Suprapubic skin (tissue), 3 donors: Measurements from ENCODE around the gene ATG2B.

Experiments used
- CTCF ChIP-seq, 2 donors: fragments of 200-600 bp in 1 of 2; fragments of 450-650 bp in 1 of 2; sonication (generic) in 1 of 2; IDR thresholded peaks; one replicate each; pipeline ENCODE4 v1.5.1; 2016 to 2019; ENCODE audit warnings: antibody characterized with exemption in 2 of 2, mild to moderate bottlenecking in 1 of 2, moderate library complexity in 1 of 2
- POLR2A ChIP-seq, 2 donors: fragments of 450-650 bp; IDR thresholded peaks; one replicate each; pipeline ENCODE4 v1.6.1; 2017; ENCODE audit warnings: antibody characterized with exemption in 2 of 2, mild to moderate bottlenecking in 2 of 2, moderate library complexity in 2 of 2

- TF ChIP-seq CTCF (IDR thresholded peaks at IDR 0.05): no peak
- no peak for TF ChIP-seq POLR2A (IDR thresholded peaks at IDR 0.05)
Observed at GRCh38 chr14:96240641-96241040, 122.5 kb downstream of the ATG2B start.
